Gastrocnemius medialis (tissue), 4 donors: ENCODE results near the gene CXCR5.
A peak's percentile ranks its signal among the peaks of the same experiment; 100 is the strongest.

Experiments
- POLR2A ChIP-seq, 2 donors: fragments of 450-650 bp; IDR thresholded peaks; one replicate each; pipeline ENCODE4 v1.6.1; 2017; ENCODE audit warnings: antibody characterized with exemption in 2 of 2, mild to moderate bottlenecking in 2 of 2, moderate library complexity in 2 of 2
- TF ChIP-seq, protein P1 (sequence below), 5 experiments: fragments of 450-650 bp in 3 of 5; fragments of 200-600 bp in 2 of 5; sonication (generic) in 2 of 5; IDR thresholded peaks in 4 of 5; conservative IDR thresholded peaks in 1 of 5; 1 replicate in 4 of 5; 2 replicates in 1 of 5; pipeline ENCODE4 v1.5.1; 2016 to 2019; ENCODE audit warnings: antibody characterized with exemption in 5 of 5, mild to moderate bottlenecking in 3 of 5, moderate library complexity in 3 of 5

DNA sequence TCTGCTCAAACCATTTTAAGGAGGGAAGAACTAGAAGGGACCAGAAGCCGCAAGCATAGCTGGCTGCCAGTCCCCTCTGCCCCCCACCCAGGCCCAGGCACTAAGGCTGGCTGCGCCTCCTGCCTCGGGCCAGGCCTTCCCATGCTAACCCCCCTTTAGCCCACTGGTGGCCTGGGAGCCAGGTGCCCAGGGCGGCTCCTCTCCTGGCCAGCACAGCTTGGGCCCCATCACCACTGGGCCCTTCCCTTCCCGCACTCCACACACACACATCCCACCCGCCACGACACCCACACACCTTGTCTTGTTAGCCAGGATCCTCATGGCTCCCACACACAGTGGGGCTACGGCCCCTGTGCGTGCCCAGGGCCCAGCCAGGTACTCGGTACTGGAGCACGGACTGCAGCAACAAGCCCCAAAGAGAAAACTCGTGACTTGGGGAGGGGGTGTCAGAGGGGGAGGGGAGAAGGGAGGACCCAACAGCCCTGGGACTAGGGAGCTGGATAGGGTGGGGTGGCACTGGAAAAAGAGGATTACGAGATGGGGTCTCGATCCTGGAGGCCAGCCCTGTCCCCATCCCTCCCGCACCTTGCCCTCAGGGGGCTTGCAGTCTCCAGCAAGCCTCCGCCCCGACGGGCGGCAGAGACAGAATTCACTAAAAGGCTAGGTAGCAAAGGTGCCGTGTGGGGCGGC lies 26.1 kb downstream of the CXCR5 start:
- TF ChIP-seq, protein P1, sequence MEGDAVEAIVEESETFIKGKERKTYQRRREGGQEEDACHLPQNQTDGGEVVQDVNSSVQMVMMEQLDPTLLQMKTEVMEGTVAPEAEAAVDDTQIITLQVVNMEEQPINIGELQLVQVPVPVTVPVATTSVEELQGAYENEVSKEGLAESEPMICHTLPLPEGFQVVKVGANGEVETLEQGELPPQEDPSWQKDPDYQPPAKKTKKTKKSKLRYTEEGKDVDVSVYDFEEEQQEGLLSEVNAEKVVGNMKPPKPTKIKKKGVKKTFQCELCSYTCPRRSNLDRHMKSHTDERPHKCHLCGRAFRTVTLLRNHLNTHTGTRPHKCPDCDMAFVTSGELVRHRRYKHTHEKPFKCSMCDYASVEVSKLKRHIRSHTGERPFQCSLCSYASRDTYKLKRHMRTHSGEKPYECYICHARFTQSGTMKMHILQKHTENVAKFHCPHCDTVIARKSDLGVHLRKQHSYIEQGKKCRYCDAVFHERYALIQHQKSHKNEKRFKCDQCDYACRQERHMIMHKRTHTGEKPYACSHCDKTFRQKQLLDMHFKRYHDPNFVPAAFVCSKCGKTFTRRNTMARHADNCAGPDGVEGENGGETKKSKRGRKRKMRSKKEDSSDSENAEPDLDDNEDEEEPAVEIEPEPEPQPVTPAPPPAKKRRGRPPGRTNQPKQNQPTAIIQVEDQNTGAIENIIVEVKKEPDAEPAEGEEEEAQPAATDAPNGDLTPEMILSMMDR (IDR thresholded peaks at IDR 0.05 in 4 of 5, conservative IDR thresholded peaks at IDR 0.05 in 1 of 5): peak in 1 of 5 experiments; percentile 5
- peak in 1 of 2 donors; percentile 6 for TF ChIP-seq POLR2A (IDR thresholded peaks at IDR 0.05)
